Neutrophil (primary cell): ENCODE results near the gene RPS15A.
A peak's percentile ranks its signal among the peaks of the same experiment; 100 is the strongest.
"Not testable (repeated sequence)": the region's sequence is repeated elsewhere in the genome, so short reads cannot be mapped to it uniquely, and the experiment has no call there.

Experiments used
- H3K27ac ChIP-seq: fragments of 200-600 bp; sonication (generic); 2 replicates; pipeline ENCODE4 v1.5.1; 2016; ENCODE audit warnings: mild to moderate bottlenecking, moderate library complexity
- H3K27me3 ChIP-seq: fragments of 200-600 bp; sonication (generic); 2 replicates; pipeline ENCODE4 v1.6.0; 2016; ENCODE audit warnings: mild to moderate bottlenecking
- H3K36me3 ChIP-seq: fragments of 200-600 bp; sonication (generic); 2 replicates; pipeline ENCODE4 v1.5.1; 2017
- H3K4me1 ChIP-seq, 2 experiments: fragments of 200-600 bp in 1 of 2; sonication (generic) in 1 of 2; 1 replicate in 1 of 2; 2 replicates in 1 of 2; pipeline versions ENCODE4 v1.5.1 to v1.6.1; 2013 to 2016; ENCODE audit warnings: low read depth in 1 of 2, low read length in 1 of 2, mild to moderate bottlenecking in 1 of 2, moderate library complexity in 1 of 2; ENCODE audit not compliant: control insufficient read depth in 1 of 2, insufficient read depth in 1 of 2
- H3K4me3 ChIP-seq, 2 experiments: fragments of 200-600 bp in 1 of 2; sonication (generic) in 1 of 2; 1 replicate in 1 of 2; 2 replicates in 1 of 2; pipeline ENCODE4 v1.5.1; 2013 to 2016; ENCODE audit warnings: low read depth in 1 of 2, low read length in 1 of 2, mild to moderate bottlenecking in 1 of 2, moderate library complexity in 1 of 2
- H3K9me3 ChIP-seq: fragments of 200-600 bp; sonication (generic); 2 replicates; pipeline ENCODE4 v1.5.1; 2016
- TF ChIP-seq, protein P1 (sequence below): fragments of 200-600 bp; sonication (generic); IDR thresholded peaks from 2 replicates; pipeline ENCODE4 v1.5.1; 2016; ENCODE audit warnings: antibody characterized with exemption

The RPS15A gene

DNA sequence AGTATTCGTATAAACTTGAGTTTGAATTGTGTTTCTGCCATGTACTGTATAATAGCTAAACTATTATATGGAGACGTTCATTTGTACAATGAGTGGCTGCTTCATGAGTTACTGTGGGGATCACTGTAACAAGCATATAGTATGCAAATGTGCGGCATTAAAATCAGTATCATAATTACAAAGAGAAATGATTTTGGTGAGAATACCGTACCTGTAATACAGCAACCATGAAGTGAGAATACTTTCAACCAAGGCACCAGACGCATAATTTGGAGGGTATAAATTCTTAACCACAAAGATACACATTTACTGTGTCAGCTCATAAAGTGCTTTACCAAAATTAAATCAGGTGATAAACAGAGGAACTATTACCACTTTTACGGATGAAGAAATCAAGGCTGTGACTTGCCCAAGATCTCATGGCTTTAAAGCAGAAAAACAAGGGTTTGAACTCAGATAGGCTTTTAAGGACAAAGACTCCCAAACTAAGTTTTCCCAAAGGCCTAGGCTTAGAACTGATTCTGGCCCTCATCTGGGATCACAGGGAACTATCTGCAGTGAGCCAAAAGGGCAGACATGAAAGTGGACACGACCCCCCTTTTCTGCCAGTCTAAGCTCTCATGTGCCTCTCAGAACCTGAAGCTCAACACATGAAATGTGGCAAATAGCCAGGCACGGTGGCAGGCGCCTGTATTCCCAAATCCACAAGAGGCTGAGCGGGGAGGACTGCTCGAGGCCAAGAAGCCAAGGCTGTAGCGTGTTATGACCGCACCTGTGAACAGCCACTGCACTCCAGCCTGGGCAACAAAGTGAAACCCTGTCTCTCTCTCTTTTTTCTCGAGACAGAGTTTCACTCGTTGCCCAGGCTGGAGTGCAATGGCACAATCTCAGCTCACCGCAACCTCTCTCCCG is 6.4 kb downstream of the RPS15A start:
- Histone ChIP-seq H3K27me3 (no peaks in the 10 kb centered on the region), H3K4me1 (peaks cover 32 to 48% of the 10 kb centered on the region in 2 experiments), H3K36me3 (peaks cover 63% of the 10 kb centered on the region), H3K27ac (peak overlapping the region; percentile 62), H3K4me3 (no peak overlapping the region), H3K9me3 (no peaks in the 10 kb centered on the region)
- TF ChIP-seq, protein P1, sequence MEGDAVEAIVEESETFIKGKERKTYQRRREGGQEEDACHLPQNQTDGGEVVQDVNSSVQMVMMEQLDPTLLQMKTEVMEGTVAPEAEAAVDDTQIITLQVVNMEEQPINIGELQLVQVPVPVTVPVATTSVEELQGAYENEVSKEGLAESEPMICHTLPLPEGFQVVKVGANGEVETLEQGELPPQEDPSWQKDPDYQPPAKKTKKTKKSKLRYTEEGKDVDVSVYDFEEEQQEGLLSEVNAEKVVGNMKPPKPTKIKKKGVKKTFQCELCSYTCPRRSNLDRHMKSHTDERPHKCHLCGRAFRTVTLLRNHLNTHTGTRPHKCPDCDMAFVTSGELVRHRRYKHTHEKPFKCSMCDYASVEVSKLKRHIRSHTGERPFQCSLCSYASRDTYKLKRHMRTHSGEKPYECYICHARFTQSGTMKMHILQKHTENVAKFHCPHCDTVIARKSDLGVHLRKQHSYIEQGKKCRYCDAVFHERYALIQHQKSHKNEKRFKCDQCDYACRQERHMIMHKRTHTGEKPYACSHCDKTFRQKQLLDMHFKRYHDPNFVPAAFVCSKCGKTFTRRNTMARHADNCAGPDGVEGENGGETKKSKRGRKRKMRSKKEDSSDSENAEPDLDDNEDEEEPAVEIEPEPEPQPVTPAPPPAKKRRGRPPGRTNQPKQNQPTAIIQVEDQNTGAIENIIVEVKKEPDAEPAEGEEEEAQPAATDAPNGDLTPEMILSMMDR, result no peak

DNA sequence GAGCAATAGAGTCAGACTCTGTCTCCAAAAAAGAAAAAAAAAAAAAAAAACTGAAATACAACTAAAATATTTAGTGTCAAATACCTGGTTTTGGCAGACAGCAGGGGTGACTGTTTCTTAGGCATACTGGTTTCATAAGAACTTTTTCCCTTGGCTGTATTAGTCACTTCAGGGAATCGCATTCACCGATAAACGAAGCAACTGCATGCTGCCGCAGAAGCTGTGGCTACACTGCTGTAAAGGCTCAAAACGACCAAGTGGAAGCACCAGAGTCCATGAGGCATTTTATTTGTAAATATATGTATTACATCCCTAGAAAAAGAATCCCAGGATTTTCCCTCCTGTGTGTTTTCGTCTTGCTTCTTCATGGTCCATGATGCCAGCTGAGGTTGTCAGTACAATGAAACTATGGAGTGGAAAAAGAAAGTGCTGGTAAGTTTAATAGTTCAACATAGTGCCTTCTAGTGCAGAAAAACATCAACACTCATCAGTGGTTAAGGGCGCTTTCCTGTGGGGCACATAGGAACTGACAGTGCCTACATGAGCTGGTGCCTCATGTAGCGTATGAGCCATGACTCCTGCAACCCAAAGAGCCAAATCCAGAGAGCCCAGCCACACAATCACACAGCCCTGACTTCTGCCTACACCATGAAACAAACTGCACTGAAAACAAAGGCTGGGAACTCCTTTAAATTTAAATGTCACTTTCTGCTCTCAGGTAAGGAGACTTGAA is 7.3 kb downstream of the RPS15A start:
- peaks cover 56% of the 10 kb centered on the region for H3K36me3 ChIP-seq
- peak overlapping the region; percentile 62 for H3K27ac ChIP-seq
- H3K27me3 ChIP-seq, result no peaks in the 10 kb centered on the region
- H3K4me3 ChIP-seq, result no peak overlapping the region
- TF ChIP-seq, protein P1, result no peak
- H3K9me3 ChIP-seq, result no peaks in the 10 kb centered on the region
- H3K4me1 ChIP-seq, result peaks cover 24 to 40% of the 10 kb centered on the region in 2 experiments

DNA sequence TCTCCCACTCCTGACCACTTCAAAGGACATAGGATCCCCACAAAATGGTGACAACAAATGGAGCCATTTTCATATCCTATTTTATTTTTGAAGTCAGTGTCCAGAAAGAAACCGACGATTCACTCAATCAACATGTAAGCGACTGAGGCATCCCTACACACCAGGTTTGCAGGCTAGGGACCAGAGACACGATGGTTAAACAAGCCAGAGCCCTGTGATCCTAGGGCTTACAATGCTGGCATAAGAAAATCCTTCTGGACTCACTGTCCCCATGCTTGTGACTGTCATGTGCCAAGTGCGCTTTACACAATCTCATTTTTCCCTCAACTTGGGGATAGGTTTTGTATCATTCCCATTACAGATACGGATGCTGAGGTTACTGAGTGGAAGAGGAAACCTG is 8.9 kb downstream of the RPS15A start:
- not testable (repeated sequence) for H3K4me3 ChIP-seq, H3K27me3 ChIP-seq, H3K27ac ChIP-seq, H3K9me3 ChIP-seq
- Histone ChIP-seq H3K4me1 (peaks cover 11 to 27% of the 10 kb centered on the region in 2 experiments), H3K36me3 (peaks cover 40% of the 10 kb centered on the region)

DNA sequence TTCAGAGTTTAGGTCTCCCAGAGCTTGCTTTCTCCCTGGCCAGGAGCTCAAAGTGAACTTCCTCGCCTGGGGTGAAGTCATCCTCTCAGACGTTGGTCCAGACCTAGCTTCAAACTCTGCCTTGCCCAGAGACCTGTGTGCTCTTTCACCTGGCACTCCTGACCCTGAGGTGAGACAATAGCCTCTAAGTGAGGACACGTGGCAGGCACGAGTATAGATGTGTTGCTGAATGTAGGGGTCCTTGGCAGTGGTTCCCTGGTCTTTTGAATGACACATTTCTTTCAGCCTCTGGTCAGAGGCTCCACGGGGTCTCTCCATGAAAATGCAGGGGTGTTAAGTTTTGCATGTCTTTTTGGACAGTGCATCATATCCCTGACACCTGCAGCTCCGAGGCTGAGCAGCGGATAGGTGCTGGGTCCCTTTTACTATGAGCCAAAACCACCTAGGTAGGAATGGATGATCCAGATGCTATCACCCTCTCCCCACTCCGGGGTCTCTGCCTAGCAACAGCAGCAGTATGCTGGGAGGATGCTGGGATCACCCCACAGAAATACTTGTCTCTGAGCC is 9.6 kb downstream of the RPS15A start:
- not testable (repeated sequence) for H3K4me3 ChIP-seq

DNA sequence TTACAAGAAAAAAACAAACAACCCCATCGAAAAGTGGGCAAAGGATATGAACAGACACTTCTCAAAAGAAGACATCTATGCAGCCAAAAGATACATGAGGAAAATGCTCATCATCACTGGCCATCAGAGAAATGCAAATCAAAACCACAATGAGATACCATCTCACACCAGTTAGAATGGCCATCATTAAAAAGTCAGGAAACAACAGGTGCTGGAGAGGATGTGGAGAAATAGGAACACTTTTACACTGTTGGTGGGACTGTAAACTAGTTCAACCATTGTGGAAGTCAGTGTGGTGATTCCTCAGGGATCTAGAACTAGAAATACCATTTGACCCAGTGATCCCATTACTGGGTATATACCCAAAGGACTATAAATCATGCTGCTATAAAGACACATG is 12.5 kb downstream of the RPS15A start:
- not testable (repeated sequence) for H3K27ac ChIP-seq, H3K27me3 ChIP-seq, H3K9me3 ChIP-seq, H3K36me3 ChIP-seq, H3K4me3 ChIP-seq
- H3K4me1 ChIP-seq, result peaks cover 31 to 36% of the 10 kb centered on the region in 2 experiments

More for the DNA sequence above, 9.6 kb downstream of the RPS15A start:
- not testable (repeated sequence) for H3K27me3 ChIP-seq, H3K9me3 ChIP-seq, H3K27ac ChIP-seq
- Histone ChIP-seq H3K36me3 (peaks cover 33% of the 10 kb centered on the region), H3K4me1 (peaks cover 17 to 32% of the 10 kb centered on the region in 2 experiments)

DNA sequence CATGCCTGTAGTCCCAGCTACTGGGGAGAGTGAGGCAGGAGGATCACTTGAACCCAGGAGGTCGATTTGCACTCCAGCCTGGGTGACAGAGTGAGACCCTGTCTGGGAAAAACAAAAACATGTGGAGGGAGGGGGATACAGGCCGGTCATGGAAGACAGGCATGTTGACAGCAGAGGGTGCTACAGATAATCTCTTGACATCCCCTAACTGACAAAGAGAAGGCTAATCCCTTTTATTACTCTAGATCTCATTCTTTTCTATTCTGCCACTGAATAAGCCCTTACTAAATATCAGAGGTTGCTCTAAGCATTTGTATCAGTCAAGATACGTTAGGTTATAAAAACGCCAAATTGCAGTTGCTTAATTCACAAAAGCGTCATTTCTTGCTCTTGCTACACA is 13.8 kb downstream of the RPS15A start:
- H3K36me3 ChIP-seq, H3K9me3 ChIP-seq: not testable (repeated sequence)
- H3K27ac ChIP-seq, result peak overlapping the region; percentile 64

DNA sequence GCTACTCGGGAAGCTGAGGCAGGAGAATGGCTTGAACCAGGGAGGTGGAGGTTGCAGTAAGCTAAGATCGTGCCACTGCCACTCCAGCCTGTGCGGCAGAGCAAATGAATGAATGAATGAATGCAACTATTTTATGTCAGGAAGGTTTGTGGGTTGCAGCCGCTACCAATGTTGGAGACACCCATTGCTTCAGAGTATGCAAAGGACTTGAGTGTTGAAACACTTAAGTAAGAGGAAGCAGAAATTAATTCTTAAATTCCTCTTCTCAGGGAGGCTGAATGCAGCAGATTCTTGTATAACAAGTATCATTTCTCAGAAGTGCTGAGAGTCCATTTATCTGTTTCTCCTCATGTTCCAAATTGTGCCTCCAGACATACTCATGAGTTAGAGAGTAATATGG is 15.5 kb downstream of the RPS15A start:
- not testable (repeated sequence) for H3K27me3 ChIP-seq, H3K36me3 ChIP-seq, H3K9me3 ChIP-seq
- Histone ChIP-seq H3K4me1 (peaks cover 36 to 38% of the 10 kb centered on the region in 2 experiments), H3K4me3 (peak overlapping the region in 1 of 2 experiments; percentile 4), H3K27ac (peak overlapping the region; percentile 78)

More for the DNA sequence above, 13.8 kb downstream of the RPS15A start:
- H3K4me1 ChIP-seq, result peaks cover 36 to 38% of the 10 kb centered on the region in 2 experiments
- not testable (repeated sequence) for H3K27me3 ChIP-seq, H3K4me3 ChIP-seq

DNA sequence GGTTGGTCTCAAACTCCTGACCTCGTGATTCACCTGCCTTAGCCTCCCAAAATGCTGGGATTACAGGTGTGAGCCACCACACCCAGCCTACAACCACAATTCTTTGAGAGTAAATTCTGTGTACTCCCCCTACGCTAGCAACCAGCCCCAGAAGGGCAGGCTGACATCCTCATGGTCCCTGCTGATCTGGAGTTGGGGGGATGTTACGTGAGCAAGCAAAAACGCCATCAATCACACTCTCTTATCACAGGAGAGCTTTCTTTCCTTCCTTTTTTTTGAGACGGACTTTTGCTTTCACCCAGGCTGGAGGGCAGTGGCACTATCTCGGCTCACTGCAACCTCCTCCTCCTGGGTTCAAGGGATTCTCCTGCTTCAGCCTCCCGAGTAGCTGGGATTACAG is 18.0 kb downstream of the RPS15A start:
- H3K27me3 ChIP-seq, H3K9me3 ChIP-seq, H3K36me3 ChIP-seq, H3K4me3 ChIP-seq: not testable (repeated sequence)
- H3K4me1 ChIP-seq, result peaks cover 29 to 38% of the 10 kb centered on the region in 2 experiments
- H3K27ac ChIP-seq, result peak overlapping the region; percentile 20

DNA sequence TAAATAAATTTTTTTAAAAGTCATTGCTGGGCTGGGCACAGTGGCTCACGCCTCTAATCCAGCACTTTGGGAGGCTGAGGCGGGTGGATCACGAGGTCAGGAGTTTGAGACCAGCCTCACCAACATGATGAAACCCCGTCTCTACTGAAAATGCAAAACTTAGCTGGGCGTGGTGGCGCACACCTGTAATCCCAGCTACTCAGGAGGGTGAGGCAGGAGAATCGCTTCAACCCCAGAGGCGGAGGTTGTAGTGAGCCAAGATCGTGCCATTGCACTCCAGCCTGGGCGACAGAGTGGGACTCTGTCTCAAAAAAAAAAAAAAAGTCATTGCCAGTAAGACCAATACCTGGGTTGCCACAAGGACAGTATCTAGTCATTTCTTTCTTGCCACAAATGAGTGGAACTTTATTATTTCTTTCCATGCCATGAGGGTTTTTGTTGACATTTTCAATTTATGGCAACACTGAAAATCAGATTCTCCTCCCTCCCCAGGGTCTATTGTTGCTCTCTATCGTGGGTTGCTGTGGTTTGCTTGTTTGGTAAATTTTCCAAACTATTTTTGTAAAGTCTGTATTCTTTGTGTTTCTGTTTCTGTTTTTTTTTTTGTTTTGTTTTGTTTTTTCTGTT is 19.7 kb downstream of the RPS15A start:
- H3K4me3 ChIP-seq, H3K36me3 ChIP-seq, H3K9me3 ChIP-seq, H3K27me3 ChIP-seq, H3K27ac ChIP-seq: not testable (repeated sequence)
- peaks cover 19 to 27% of the 10 kb centered on the region in 2 experiments for H3K4me1 ChIP-seq

DNA sequence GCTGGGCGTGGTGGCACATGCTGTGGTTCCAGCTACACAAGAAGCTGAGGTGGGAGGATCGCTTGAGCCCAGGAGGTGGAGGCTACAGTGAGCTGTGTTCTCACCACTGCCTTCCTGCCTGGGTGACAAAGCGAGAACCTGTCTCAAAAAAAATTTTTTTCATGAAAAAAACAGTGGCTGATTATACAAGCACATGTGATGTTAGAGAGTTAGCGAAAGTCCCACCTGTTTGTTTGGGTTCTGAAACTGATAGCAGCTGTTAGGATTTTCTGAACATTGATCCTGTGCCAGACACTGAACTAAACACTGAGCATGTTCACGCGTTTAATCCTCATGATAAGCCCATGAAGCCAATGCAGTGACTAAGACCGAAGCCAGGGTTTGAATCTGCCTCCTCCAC is 22.9 kb downstream of the RPS15A start:
- not testable (repeated sequence) for H3K9me3 ChIP-seq

DNA sequence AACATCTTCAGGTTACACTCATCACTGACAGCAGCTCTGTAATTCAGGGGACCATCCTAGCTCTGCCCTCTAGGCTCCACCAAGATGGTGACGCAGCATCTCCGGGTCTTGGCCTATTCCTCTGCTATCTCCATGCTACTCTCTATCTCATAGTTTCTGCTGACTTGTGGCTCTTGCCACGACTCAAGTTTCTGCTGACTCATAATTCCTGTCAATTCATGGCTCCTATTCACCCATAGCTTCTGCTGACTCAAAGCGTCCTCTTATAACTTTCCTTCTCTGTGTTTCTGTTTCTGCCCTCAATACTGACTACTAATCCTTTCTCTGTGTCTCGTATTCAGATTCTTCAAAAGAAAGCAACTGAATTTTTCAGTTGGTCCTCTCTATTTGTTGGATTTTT is 27.4 kb downstream of the RPS15A start:
- H3K4me3 ChIP-seq, H3K4me1 ChIP-seq, H3K36me3 ChIP-seq, H3K27ac ChIP-seq, H3K9me3 ChIP-seq, H3K27me3 ChIP-seq: not testable (repeated sequence)

More for the DNA sequence above, 22.9 kb downstream of the RPS15A start:
- not testable (repeated sequence) for H3K4me3 ChIP-seq, H3K36me3 ChIP-seq, H3K27me3 ChIP-seq, H3K27ac ChIP-seq, H3K4me1 ChIP-seq
